ENCODE data around the gene CD80.

Gene CD80

DNA sequence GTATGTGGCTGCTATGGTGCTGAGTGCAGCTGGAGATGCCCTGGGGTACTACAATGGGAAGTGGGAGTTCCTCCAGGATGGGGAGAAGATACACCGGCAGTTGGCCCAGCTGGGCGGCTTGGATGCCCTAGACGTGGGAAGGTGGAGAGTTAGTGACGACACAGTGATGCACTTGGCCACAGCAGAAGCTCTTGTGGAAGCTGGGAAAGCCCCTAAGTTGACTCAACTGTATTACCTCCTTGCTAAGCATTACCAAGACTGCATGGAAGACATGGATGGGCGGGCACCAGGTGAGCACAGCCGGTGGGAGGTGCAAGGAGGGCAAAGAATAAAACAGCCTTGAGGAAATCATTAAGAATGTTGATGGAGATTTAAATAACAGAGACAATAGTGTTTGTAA is 22.8 kb upstream of the CD80 start:
- Histone ChIP-seq H2AFZ (ENCODE audit: low read depth, low read length) (no peak overlapping the region), H3K4me3 (ENCODE audit: low read length) (no peak overlapping the region), H3K36me3 (replicated peaks; ENCODE audit: low read depth, low read length) (peaks cover 24% of the 10 kb centered on the region), H3K27me3 (ENCODE audit: low read depth, low read length) (no peaks in the 10 kb centered on the region), H3K9ac (ENCODE audit: low read length) (no peak overlapping the region), H3K79me2 (ENCODE audit: low read length) (peaks cover 17% of the 10 kb centered on the region), H3K9me3 (ENCODE audit: insufficient read depth, low read length) (no peaks in the 10 kb centered on the region), H3K27ac (ENCODE audit: low read length) (no peak overlapping the region), H3K4me1 (ENCODE audit: low read length) (peaks cover 35% of the 10 kb centered on the region), H4K20me1 (ENCODE audit: insufficient read depth, low read length) (no peaks in the 10 kb centered on the region), H3K4me2 (ENCODE audit: low read length) (peak overlapping the region; percentile 15)
- TF ChIP-seq, protein P1, sequence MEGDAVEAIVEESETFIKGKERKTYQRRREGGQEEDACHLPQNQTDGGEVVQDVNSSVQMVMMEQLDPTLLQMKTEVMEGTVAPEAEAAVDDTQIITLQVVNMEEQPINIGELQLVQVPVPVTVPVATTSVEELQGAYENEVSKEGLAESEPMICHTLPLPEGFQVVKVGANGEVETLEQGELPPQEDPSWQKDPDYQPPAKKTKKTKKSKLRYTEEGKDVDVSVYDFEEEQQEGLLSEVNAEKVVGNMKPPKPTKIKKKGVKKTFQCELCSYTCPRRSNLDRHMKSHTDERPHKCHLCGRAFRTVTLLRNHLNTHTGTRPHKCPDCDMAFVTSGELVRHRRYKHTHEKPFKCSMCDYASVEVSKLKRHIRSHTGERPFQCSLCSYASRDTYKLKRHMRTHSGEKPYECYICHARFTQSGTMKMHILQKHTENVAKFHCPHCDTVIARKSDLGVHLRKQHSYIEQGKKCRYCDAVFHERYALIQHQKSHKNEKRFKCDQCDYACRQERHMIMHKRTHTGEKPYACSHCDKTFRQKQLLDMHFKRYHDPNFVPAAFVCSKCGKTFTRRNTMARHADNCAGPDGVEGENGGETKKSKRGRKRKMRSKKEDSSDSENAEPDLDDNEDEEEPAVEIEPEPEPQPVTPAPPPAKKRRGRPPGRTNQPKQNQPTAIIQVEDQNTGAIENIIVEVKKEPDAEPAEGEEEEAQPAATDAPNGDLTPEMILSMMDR (IDR thresholded peaks at IDR 0.05; ENCODE audit: low read depth, low read length), result no peak
- no peak for TF ChIP-seq EZH2phosphoT487 (IDR thresholded peaks at IDR 0.05; ENCODE audit: low read depth)

DNA sequence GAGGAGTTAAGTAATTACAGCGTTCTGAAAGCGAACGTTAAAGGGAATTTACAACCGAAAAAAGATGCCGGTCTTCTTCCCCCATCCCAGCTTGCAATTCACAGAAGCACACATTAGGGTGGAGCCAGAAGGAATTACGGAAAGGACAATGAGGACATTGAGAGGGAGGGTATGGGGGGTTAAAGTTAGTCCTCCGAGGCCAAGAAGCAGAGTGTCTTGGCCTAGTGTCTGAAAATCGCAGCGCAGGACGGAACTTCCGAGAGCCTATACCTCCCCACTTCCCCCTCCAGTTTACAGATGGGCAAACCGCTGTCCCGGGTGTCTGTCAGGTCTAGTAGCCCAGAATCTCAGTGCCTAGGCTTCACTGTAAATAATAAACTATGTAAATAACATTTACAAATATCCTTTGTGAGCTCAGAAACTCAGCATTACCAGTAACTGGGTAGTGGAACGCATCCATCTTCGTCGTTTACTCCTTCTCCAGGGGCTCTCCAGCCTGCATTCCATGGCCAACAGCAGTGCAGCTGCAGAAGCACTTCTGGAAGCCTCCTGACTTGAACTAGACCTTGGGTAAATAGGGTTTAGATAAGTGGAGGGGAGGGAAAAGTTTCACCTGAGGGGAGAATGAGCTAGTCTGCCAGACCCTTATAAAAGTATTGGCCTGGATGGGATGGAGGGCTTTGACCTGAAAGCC is 20.8 kb upstream of the CD80 start:
- Histone ChIP-seq H3K79me2 (ENCODE audit: low read length) (peaks cover 17% of the 10 kb centered on the region), H3K36me3 (replicated peaks; ENCODE audit: low read depth, low read length) (peaks cover 11% of the 10 kb centered on the region), H3K27me3 (ENCODE audit: low read depth, low read length) (no peaks in the 10 kb centered on the region), H2AFZ (ENCODE audit: low read depth, low read length) (peak overlapping the region; percentile 55), H3K27ac (ENCODE audit: low read length) (peak overlapping the region; percentile 97), H3K9me3 (ENCODE audit: insufficient read depth, low read length) (no peaks in the 10 kb centered on the region), H3K4me2 (ENCODE audit: low read length) (peak overlapping the region; percentile 100), H3K4me3 (ENCODE audit: low read length) (peak overlapping the region; percentile 90), H4K20me1 (ENCODE audit: insufficient read depth, low read length) (no peaks in the 10 kb centered on the region), H3K9ac (ENCODE audit: low read length) (peak overlapping the region; percentile 99), H3K4me1 (ENCODE audit: low read length) (peaks cover 35% of the 10 kb centered on the region)
- no peak for TF ChIP-seq EZH2phosphoT487 (IDR thresholded peaks at IDR 0.05; ENCODE audit: low read depth)
- TF ChIP-seq, protein P1 (IDR thresholded peaks at IDR 0.05; ENCODE audit: low read depth, low read length), result no peak

DNA sequence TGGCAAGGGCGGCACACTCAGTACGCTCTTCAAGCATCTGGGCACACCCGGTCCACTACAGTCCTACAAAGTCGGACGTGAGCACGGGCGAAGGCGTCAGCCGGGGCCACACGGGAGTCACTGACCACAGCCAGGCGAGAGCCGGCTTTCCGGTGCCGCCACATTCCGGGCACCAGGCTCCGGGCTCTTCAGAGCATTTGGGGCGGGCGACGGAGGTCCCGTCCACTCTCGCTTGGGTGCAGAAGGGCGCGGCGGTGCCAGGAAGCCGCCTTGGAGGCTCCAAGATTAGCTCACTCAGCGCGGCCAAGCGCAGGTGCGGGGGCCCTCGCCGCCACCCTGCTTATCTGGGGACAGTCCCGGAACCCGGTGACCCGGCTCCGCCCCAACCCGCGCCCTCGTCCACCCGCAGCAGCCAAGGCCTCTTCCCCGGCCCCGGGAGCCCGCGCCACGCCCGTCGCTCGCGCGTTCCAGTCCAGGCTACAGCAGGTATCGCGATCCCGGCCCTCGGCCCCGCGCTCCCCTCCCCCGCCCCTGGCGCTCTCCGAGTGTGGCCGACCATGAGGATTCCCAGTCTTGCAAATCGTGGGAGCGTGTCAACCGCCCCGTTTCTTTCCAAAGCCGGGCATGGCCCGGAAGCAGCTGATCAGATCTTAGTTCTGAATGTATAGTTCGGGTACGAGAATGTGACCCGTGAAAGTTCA is 20.1 kb upstream of the CD80 start, which contains the start of gene ADPRH:
Gene ADPRH (plus strand): TSS at position 127 of the 701 bp plus-strand sequence. CDS start 2,678 bp downstream, outside the sequence.
- Histone ChIP-seq H3K79me2 (ENCODE audit: low read length) (peaks cover 17% of the 10 kb centered on the region), H3K27ac (ENCODE audit: low read length) (peak within 1 kb of the TSS; percentile 97), H3K4me1 (ENCODE audit: low read length) (peaks cover 35% of the 10 kb centered on the region), H3K27me3 (ENCODE audit: low read depth, low read length) (no peaks in the 10 kb centered on the region), H3K9me3 (ENCODE audit: insufficient read depth, low read length) (no peaks in the 10 kb centered on the region), H4K20me1 (ENCODE audit: insufficient read depth, low read length) (no peaks in the 10 kb centered on the region), H3K4me3 (ENCODE audit: low read length) (peak within 1 kb of the TSS; percentile 90), H3K4me2 (ENCODE audit: low read length) (peak within 1 kb of the TSS; percentile 100), H3K9ac (ENCODE audit: low read length) (peak within 1 kb of the TSS; percentile 99), H3K36me3 (replicated peaks; ENCODE audit: low read depth, low read length) (peaks cover 4% of the 10 kb centered on the region), H2AFZ (ENCODE audit: low read depth, low read length) (peak within 1 kb of the TSS; percentile 55)
- no peak for TF ChIP-seq EZH2phosphoT487 (IDR thresholded peaks at IDR 0.05; ENCODE audit: low read depth)
- TF ChIP-seq, protein P1 (IDR thresholded peaks at IDR 0.05; ENCODE audit: low read depth, low read length), result no peak

DNA sequence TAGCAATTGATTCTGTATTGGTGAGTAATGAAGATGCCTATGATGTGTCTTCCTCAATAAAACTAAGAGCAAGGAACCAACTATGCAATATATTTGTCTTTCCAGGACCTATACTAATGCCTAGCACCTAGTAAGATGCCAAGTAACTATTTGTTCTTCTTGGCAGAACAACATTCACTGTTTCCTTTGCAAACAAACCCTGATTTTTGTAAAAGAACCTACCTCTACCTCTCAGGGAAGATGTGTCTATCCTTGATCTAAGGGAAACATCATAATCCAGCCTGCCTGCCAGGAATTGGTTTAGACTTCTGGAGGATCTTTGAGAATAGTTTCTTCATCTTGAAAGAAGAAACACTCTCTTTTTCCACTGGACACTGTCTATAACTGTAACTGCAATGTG is 16.1 kb upstream of the CD80 start:
- Histone ChIP-seq H2AFZ (ENCODE audit: low read depth, low read length) (no peak overlapping the region), H3K4me2 (ENCODE audit: low read length) (no peak overlapping the region), H3K4me3 (ENCODE audit: low read length) (no peak overlapping the region), H3K27ac (ENCODE audit: low read length) (no peak overlapping the region), H3K36me3 (replicated peaks; ENCODE audit: low read depth, low read length) (no peaks in the 10 kb centered on the region), H3K27me3 (ENCODE audit: low read depth, low read length) (no peaks in the 10 kb centered on the region), H3K4me1 (ENCODE audit: low read length) (peaks cover 17% of the 10 kb centered on the region), H3K79me2 (ENCODE audit: low read length) (peaks cover 6% of the 10 kb centered on the region), H3K9ac (ENCODE audit: low read length) (no peak overlapping the region), H4K20me1 (ENCODE audit: insufficient read depth, low read length) (no peaks in the 10 kb centered on the region), H3K9me3 (ENCODE audit: insufficient read depth, low read length) (no peaks in the 10 kb centered on the region)
- TF ChIP-seq EZH2phosphoT487 (IDR thresholded peaks at IDR 0.05; ENCODE audit: low read depth), result no peak
- TF ChIP-seq, protein P1 (IDR thresholded peaks at IDR 0.05; ENCODE audit: low read depth, low read length), result no peak

All from OCI-LY3 (cell line).